ENCODE measurements around the gene CACNA2D1.

DNA sequence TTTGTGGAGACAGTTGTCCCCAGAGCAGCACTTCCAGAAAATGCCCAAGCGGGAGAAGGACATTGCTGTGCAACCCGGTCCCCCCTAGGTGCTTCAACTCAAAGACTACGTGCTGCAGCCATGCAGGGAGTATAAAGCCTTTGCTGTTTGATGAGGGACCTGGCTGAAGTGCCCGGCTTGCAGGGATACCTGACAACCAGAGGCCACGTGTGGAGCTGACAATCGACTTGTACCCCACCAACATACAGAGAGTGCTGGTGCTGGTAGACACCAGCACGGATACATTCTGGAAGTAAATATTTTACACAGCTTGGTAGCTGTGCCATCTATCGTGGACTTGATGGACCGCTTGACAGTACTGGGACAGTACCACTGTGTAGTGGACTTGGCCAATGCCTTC, 240.6 kb downstream of the CACNA2D1 start:
- TF ChIP-seq CTCF (IDR thresholded peaks at IDR 0.05): no peak
- no peak for TF ChIP-seq POLR2A (IDR thresholded peaks at IDR 0.05)
